ENCODE data around the gene R3HDM2.
"Not testable (repeated sequence)": the region's sequence is repeated elsewhere in the genome, so short reads cannot be mapped to it uniquely, and the experiment has no call there.

Gene R3HDM2

GRCh38 chr12:57452181-57452936 is 21.5 kb upstream of the R3HDM2 start:
- no peak for DNase-seq

DNA sequence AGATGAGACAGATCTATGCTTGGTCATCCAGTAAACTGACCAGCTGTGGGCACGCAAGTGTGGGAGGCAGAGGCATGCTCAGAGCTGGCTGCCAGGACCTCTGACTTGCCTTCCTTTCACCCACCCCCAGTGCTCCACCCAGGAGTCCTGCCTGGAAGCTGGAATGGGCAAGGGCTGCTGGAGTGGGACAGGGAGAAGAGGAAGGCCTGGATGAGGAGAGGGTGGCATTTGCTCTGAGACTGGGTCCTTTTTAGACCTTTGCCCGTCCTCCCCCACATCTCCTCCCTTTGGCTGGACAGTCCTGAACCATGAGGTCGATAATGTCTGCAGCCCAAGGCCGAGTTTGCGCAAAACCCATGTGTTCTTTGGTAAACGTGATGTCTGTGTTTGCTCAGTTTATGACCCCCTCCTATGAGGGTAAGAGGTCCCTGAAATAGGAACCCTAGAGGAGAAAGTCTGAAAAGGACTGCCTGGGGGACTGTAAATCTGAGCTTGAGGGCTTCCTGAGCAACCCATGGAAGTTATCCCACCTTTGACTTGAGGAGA is 20.5 kb upstream of the R3HDM2 start:
- DNase-seq, result no peak

DNA sequence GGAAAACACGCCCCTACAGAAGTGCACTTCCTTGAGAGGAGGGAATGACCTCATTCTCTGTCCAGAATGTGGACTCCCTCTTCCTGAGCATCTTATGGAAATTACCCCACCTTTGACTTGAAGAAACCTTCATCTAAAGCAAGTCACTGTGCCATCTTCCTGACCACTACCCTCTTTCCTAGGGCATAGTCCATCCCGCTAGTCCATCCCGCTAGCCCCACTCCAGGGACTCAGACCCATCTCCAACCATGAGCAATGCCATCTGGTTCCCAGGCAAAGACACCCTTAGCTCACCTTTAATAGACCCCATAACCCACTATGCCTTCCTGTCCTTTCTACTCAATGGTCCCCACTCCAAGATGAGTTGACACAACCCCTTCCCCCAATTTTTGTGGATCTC is 19.2 kb upstream of the R3HDM2 start:
- DNase-seq, result no peak

DNA sequence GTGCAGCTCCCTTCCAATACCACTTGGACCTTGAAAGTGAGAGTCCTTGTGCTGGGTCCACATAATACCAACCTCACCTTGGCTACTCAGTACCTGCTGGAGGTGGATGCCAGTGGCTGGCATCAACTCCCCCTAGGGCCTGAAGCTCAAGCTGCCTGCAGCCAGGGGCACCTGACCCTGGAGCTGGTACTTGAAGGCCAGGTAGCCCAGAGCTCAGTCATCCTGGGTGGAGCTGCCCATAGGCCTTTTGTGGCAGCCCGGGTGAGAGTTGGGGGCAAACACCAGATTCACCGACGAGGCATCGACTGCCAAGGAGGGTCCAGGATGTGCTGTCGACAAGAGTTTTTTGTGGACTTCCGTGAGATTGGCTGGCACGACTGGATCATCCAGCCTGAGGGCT is 18.5 kb upstream of the R3HDM2 start:
- DNase-seq, result no peak

DNA sequence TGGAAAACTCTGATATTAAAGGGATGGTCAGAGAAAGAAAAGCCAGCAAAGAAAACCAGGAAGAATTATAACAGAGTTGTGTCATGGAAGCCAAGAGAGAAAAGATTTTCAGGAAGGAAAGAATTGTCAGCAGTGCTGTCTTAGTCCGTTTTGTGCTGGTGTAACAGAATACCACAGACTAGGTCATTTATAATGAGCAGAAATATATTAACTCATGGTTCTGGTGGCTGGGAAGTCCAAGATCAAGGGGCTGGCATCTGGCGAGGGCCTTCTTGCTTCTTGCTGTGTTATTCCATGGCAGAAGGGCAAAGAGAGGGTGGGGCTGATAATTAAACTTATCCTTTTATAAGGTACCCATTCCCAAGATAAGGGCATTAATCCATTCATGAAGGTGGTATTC is 17.8 kb upstream of the R3HDM2 start:
- no peak for DNase-seq

DNA sequence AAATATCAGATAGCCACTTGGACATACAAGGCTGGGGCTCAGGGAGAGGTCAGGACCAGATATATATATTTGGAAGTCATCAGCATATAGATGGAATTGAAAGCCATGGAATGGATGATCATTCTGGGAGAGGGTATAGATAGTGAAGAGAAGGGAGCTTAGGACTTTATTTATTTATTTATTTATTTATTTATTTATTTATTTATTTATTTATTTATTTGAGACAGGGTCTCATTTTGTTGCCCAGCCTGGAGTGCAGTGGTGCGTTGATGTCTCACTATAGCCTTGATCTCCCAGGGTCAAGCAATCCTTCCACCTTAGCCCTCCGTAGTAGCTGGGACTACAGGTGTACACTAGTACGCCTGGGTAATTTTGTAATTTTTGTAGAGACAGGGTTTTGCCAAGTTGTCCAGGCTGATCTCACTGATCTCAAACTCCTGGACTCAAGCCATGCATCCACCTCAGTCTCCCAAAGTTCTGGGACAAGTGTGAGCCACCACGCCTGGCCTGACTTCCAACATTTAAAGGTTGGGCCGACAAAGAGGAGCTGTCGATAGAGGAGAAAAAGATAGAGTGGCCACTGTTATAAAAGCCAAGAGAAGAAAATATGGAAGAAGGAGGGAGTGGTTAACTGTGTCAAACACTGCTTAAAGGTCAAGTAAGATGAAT is 15.6 kb upstream of the R3HDM2 start:
- DNase-seq, result no peak

- DNase-seq, result peak; percentile 27
These were observed 13.9 kb upstream of the R3HDM2 start for GRCh38 chr12:57444744-57445143.

- not testable (repeated sequence) for DNase-seq
These were observed 13.5 kb upstream of the R3HDM2 start for GRCh38 chr12:57444337-57444736.

DNA sequence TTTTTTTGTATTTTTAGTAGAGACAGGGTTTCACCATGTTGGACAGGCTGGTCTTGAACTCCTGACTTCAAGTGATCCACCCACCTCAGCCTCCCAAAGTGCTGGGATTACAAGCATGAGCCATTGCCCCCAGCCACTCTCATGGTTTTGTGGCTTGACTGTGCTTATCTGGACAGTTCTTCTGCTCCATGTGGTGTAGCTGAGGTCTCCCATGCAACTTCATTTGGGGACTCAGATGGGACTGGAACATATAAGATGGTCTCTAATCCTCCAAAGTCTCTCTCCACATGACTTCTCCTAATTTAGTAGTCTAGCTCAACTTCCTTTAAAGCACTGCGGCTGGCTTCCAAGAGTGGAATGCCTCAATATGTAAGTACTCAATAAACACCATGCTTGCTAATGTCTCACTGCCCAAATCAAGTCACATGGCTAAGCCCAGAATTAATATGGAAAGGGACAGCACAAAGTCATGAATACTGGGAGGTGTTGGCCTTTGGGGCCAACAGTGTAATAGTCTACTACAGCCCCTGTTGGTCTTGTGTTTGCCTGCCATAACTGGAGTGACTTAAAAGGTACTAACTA is 11.1 kb upstream of the R3HDM2 start:
- DNase-seq, result peak; percentile 51

GRCh38 chr12:57441393-57441792 is 10.6 kb upstream of the R3HDM2 start:
- DNase-seq, result not testable (repeated sequence)

DNA sequence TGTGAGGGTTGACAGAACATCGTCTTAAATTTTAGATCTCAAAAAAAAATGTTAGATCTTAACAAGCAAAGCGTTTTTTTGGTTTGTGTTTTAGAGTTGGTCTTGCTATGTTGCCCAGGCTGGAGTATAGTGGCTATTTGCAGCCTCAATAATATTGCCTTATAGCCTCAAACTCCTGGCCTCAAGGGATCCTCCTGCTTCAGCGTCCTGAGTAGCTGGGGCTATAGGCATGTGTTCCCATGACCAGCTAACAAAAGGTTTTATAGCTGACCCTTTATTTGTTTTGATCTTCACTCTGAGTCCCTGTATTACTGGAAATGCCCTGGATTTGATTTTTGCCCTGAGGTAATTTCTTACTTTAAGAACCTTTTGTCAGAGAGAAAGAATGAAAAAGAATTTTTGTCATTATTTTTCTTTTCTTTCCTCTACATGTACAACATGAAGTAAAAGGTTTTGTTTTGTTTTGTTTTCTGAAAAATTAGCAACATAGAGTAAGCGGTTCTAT is 9.0 kb upstream of the R3HDM2 start:
- no peak for DNase-seq

- no peak for DNase-seq
These were observed 7.6 kb upstream of the R3HDM2 start for GRCh38 chr12:57438400-57438799.

- peak; percentile 47 for DNase-seq
These were observed 4.5 kb upstream of the R3HDM2 start for GRCh38 chr12:57435293-57435692.

DNA sequence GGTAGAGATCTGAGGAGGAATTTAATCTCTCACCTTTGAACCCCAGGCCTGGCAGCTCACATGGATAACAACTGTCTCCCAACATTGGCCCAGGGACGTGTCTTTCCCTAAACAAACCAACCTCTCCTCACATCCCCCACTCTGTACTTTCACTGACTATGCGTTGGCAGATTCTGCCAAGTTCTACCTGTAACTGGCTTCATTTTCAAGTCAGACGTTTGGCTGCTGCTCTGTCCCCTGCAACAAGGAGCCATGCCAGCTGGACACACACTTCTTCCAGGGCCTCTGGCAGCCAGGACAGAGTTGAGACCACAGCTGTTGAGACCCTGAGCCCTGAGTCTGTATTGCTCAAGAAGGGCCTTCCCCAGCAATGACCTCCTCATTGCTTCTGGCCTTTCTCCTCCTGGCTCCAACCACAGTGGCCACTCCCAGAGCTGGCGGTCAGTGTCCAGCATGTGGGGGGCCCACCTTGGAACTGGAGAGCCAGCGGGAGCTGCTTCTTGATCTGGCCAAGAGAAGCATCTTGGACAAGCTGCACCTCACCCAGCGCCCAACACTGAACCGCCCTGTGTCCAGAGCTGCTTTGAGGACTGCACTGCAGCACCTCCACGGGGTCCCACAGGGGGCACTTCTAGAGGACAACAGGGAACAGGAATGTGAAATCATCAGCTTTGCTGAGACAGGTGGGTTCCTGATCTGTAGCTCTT is 3.8 kb upstream of the R3HDM2 start, which contains the start of gene INHBC:
Gene INHBC, plus strand, starts transcription at position 268 of the 707 bp plus-strand sequence. Its CDS starts 103 bp downstream, at position 371.
- no peak for DNase-seq

DNA sequence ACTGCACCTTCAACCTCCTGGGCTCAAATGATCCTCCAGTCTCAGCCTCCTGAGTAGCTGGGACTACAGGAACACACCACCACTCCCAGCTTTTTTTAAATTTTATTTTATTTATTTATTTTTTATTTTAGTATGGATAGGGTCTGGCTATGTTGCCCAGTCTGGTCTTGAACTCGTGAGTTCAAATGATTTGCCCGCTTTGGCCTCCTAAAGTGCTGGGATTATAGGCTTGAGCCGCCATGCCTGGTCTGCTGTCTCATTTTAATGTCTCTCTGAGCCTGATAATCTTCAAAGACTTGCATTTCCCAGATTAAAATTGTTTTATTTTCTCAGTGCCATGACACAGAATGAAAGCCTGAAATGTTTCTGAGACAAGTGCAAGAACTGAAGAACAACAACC is 2.5 kb upstream of the R3HDM2 start:
- DNase-seq, result no peak

- no peak for DNase-seq
These were observed 878 bp upstream of the R3HDM2 start for GRCh38 chr12:57431654-57432188.

DNA sequence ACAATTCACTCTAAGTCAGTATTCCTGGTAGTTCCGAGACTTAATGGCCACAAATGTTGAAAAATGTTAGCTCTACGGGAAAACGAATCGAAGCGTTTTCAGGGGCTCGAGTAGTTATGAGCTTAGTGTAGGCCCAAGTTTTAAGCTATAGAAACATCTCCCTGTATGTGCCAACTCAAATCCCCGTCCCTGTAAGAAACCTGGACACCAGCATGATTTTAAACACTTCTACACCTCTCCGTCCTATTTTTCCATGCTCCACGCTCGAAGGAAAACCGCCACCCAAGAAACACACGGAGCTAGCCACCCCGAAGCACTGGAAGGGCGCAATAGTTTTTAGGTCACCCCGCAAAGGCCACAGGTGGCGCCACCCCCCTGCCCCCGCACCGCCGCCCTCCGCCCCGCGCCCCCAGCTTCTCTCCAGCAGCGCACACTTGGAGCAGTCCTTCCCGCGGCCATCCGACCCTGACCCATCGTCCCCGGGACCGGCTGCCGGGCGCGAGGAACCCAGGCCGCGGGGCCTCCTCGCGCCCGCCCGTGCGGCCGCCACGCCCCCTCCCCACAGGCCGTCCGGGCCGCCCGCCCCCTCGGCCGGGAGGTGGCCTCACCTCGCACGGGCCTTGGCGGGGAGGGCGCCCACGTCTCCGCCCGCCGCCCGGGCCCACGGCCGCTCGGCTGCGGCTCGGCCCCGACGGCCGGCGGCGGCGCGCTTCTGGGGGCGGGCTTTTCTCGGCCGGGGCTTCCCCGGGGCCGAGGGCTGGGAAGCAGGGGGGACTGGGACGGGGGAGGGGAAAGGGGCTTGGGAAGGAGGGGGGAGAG is 522 bp downstream of the R3HDM2 start:
- peak; percentile 65 for DNase-seq

DNA sequence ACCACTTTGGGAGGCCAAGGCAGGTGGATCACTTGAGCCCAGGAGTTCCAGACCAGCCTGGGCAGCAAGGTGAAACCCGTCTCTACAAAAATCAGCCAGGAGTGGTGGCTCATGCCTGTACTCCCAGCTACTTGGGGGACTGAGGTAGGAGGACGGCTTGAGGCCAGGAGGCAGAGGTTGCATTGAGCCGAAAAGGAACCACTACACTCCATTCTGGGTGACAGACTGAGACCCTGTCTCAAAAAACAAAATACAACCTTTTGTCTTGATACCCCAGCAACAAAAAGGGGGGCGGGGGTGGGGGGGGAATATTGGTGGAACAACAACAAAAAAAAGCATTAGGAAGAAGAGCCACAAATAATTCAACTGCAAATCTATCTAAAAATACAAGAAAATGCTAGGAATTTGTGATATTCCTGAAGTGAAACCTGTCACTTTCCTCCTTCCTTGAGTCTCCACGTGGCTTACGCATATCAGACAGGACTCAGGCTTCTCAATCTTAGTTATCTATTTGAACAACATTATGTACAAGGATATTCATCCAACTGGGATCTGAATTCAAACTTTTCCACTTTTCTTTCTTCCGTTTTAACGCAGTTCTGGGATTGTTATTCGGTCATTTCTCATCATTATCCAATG is 1.3 kb downstream of the R3HDM2 start:
- DNase-seq, result peak; percentile 67

DNA sequence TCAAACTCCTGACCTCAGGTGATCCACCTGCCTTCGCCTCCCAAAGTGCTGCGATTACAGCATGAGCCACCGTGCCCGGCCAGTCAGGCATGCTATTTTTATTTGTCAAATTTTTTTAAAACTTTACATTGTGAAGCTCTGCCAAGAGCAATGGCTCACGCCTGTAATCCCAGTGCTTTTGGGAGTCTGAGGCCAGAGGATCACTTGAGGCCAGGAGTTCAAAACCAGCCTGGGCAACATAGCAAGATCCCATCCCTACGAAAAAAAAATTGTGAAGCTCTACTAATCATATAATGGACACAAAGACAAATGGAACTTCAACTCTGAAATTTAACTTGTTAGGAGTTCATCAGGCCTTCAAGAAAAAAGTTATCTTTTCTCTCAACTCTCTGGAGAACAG is 1.9 kb downstream of the R3HDM2 start:
- no peak for DNase-seq

- not testable (repeated sequence) for DNase-seq
These were observed 3.9 kb downstream of the R3HDM2 start for GRCh38 chr12:57426948-57427347.

DNA sequence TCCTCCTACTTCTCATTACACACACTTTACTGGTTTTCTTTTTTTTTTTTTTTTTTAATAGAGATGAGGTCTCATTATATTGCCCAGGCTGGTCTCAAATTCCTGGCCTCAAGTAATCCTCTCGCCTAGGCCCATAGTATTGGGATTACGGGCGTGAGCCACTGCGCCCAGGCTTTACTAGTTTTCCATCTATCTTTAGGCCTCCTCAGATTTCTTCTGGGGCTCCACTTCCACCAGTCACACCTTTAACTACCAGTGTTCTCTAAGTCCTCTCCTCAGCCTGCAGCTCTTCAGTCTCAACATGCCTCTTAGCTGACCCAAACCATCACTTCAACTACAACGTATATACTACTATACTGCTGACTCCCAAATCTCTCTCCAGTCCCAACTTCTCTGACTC is 10.4 kb downstream of the R3HDM2 start:
- no peak for DNase-seq

Data from hematopoietic multipotent progenitor cell treated with erythropoietin and hydrocortisone succinate and interleukin-3 and kit ligand, for 6 days (in vitro differentiated cells).